ENCODE results near the gene ZNF563.
A peak's percentile ranks its signal among the peaks of the same experiment; 100 is the strongest.
"Not testable (repeated sequence)": the region's sequence is repeated elsewhere in the genome, so short reads cannot be mapped to it uniquely, and the experiment has no call there.

ZNF563 gene

GRCh38 chr19:12333162-12334159 lies at the start of gene ZNF563:
ZNF563 (minus strand) TSS chr19:12333633; CDS start chr19:12333482, 151 bp downstream.
- TF ChIP-seq CTCF (conservative IDR thresholded peaks at IDR 0.05): no peak
- no peak for TF ChIP-seq ZFX (IDR thresholded peaks at IDR 0.05)
- H3K27ac ChIP-seq: peak within 1 kb of the TSS; percentile 74

GRCh38 chr19:12380444-12380737 lies 47.0 kb upstream of the ZNF563 start:
- no peak overlapping the region for H3K27ac ChIP-seq
- TF ChIP-seq ZFX (IDR thresholded peaks at IDR 0.05) (no peak), CTCF (conservative IDR thresholded peaks at IDR 0.05) (no peak)

- H3K27ac ChIP-seq: no peak overlapping the region
- no peak for TF ChIP-seq CTCF (conservative IDR thresholded peaks at IDR 0.05)
- TF ChIP-seq ZFX (IDR thresholded peaks at IDR 0.05): no peak
Observed at GRCh38 chr19:12379732-12380443, 46.5 kb upstream of the ZNF563 start.

DNA sequence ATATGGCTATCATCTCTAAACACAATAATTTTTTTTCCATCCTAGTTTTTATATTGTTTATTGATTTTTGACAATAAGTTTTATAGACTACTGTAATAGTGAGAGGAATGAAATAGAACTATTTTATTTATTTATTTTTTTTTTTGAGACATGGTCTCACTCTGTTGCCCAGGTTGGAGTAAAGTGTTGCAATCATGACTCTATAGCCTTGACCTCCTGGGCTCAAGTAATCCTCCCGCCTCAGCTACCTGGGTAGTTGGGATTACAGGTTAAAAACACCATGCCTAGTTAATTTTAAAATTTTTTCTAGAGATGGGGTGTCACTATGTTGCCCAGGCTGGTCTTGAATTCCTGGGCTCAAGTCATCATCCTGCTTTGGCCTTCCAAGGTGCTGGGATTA lies 40.6 kb upstream of the ZNF563 start:
- no peak for TF ChIP-seq ZFX (IDR thresholded peaks at IDR 0.05)
- no peak for TF ChIP-seq CTCF (conservative IDR thresholded peaks at IDR 0.05)
- H3K27ac ChIP-seq: no peak overlapping the region

GRCh38 chr19:12365236-12366162 lies 32.1 kb upstream of the ZNF563 start, which contains the start of gene ZNF442:
ZNF442 (minus strand) TSS chr19:12365683; CDS start chr19:12363631, 2,052 bp downstream.
- H3K27ac ChIP-seq: peak within 1 kb of the TSS; percentile 68
- peak; percentile 65 for TF ChIP-seq CTCF (conservative IDR thresholded peaks at IDR 0.05)
- TF ChIP-seq ZFX (IDR thresholded peaks at IDR 0.05): 0 out of 2 replicates have a peak, but pooled peaks have one; percentile 26

DNA sequence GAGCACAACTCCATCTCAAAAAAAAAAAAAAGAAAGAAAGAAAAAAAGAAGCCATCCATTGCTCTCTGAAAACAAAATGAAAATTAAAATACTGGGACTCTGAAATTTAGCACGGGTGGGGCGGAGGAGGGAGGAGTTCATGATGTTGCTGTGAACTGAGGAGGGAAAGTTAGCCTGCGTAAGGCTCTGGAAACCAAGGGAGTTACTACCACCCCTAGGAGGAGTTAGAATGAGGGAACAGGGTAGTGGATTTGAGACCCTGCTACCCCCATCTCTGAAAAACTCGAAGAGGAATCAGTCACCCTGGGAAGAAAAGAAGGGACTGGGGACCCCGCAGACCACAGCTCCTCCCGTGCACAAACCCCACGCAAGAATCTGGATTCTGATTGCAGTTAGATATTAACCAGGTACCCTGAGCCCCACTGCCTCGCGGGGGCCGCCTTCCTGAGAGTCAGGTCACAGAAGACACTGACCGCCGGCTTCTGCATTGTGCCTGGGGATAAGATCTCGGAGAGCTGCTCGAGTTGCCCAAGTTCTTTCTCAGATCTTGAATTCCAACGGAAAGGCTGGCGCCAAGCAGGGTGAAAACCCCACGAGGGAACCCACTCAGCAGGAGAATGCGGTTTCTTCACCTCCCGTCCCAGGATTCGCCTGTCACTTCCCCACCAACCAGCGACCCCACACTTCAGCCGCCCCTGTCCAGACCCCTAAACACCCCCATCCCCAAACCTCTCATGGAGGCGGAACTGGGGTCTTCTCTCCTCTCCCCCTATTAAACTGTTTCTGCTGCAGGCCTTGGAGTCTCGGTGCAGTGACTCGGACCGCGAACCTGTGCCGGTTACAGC lies 31.2 kb upstream of the ZNF563 start:
- H3K27ac ChIP-seq: peak overlapping the region; percentile 68
- TF ChIP-seq ZFX (IDR thresholded peaks at IDR 0.05): no peak
- TF ChIP-seq CTCF (conservative IDR thresholded peaks at IDR 0.05): no peak

DNA sequence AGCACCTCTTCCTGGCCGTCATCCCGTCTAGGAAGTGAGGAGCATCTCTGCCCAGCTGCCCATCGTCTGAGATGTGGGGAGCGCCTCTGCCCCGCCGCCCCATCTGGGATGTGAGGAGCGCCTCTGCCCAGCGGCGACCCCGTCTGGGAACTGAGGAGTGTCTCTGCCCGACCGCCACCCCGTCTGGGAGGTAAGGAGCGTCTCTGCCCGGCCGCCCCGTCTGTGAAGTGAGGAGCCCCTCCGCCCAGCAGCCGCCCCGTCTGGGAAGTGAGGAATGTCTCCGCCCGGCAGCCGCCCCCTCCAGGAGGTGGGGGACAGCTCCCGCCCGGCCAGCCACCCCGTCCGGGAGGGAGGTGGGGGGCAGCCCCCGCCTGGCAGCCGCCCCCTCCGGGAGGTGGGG lies 28.8 kb upstream of the ZNF563 start:
- H3K27ac ChIP-seq: not testable (repeated sequence)

Data from C4-2B (cell line).